ENCODE data around the gene CERCAM.

Gene CERCAM

DNA sequence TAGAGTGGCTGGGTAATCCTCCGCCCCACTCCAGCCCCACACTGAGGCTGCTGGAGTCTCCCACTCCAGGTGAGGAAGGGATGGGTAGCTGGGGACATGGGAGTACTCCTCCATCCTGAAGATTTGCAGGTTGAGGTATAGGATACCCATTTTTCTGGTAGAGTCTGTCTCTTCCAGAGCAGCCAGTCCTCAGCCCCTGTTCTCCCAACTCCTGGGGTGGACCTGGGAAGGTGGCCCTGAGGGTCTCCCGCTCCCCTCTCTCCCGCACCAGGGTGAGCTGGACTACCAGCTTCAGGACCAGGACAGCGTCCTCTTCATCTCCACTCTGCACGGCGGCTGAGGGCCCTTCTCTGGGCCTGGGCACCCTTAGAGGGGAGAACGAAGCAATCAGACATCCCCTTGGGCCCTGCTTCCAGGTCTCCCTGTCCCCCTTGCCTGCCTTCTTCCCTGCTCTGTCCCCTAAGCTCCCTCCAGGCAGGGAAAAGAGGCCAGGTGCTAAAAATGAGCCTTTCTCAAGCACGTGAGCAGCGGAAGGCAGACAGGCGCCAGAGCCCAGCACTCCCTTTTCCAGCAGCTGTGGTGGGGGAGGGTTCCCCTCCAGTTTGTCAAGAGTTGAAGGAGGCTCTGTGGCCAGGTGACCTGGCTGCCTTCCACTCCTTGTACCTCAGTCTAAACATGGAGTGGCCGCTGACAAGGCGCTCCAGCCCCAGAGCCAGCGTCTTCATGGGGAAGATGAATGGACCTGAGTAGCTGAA is 31.1 kb upstream of the CERCAM start:
- Histone ChIP-seq H3K79me2 (ENCODE audit: insufficient read depth, low read length) (no peaks in the 10 kb centered on the region), H3K36me3 (ENCODE audit: low read length) (no peaks in the 10 kb centered on the region), H3K27me3 (ENCODE audit: low read length) (no peaks in the 10 kb centered on the region), H3K4me3 (ENCODE audit: insufficient read depth, low read length, poor library complexity, severe bottlenecking) (no peak overlapping the region), H3K9me3 (ENCODE audit: insufficient read depth, low read length) (no peaks in the 10 kb centered on the region), H4K20me1 (ENCODE audit: low read depth, low read length) (no peaks in the 10 kb centered on the region), H2AFZ (ENCODE audit: low read depth, low read length, severe bottlenecking) (no peak overlapping the region), H3K9ac (ENCODE audit: low read length) (no peak overlapping the region), H3K9me2 (replicated peaks; ENCODE audit: insufficient read depth, low read length) (no peaks in the 10 kb centered on the region), H3F3A (ENCODE audit: insufficient read depth) (no peaks in the 10 kb centered on the region), H3K27ac (ENCODE audit: low read depth, low read length) (no peak overlapping the region), H3K4me2 (ENCODE audit: low read depth, low read length, poor library complexity, severe bottlenecking) (no peak overlapping the region)
- no peak for TF ChIP-seq EZH2phosphoT487 (conservative IDR thresholded peaks at IDR 0.05; ENCODE audit: low read length)
- TF ChIP-seq, protein P1, sequence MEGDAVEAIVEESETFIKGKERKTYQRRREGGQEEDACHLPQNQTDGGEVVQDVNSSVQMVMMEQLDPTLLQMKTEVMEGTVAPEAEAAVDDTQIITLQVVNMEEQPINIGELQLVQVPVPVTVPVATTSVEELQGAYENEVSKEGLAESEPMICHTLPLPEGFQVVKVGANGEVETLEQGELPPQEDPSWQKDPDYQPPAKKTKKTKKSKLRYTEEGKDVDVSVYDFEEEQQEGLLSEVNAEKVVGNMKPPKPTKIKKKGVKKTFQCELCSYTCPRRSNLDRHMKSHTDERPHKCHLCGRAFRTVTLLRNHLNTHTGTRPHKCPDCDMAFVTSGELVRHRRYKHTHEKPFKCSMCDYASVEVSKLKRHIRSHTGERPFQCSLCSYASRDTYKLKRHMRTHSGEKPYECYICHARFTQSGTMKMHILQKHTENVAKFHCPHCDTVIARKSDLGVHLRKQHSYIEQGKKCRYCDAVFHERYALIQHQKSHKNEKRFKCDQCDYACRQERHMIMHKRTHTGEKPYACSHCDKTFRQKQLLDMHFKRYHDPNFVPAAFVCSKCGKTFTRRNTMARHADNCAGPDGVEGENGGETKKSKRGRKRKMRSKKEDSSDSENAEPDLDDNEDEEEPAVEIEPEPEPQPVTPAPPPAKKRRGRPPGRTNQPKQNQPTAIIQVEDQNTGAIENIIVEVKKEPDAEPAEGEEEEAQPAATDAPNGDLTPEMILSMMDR (IDR thresholded peaks at IDR 0.05; ENCODE audit: insufficient read depth, low read length, poor library complexity, severe bottlenecking), result no peak

DNA sequence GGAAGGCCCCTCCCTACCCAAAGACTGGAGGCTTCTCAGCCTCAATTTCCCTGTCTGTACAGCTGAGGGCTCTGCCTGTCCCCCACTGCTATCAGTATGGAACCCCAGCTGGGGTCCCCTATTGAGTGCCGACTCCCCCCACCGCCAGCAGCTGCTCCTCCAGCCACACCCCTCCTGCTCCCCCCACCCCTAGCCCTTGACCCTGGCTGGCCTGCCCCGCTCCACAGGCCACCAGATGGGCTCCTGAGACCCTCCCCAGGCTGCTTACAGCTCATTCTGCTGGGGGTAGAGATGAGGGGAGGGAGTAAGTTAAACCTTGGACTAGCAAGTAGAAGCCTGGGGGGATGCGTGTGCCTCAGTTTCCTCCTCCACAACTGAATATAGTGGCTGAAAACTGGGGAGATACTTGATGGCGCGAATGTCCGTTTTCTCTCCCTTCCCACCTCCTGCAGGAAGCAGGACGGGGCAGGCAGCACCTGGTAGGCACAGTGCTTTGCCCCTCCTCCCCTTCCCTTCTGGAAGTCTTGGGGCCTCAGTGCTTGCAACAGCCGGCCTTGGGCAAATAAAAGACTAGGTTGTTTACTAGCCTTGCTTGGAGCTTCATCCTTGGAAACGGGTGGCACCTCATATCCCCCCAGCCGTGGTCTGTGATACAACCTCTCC is 30.4 kb upstream of the CERCAM start:
- Histone ChIP-seq H3K27ac (ENCODE audit: low read depth, low read length) (no peak overlapping the region), H3K4me2 (ENCODE audit: low read depth, low read length, poor library complexity, severe bottlenecking) (no peak overlapping the region), H3K79me2 (ENCODE audit: insufficient read depth, low read length) (no peaks in the 10 kb centered on the region), H3K9me3 (ENCODE audit: insufficient read depth, low read length) (no peaks in the 10 kb centered on the region), H3K36me3 (ENCODE audit: low read length) (no peaks in the 10 kb centered on the region), H2AFZ (ENCODE audit: low read depth, low read length, severe bottlenecking) (no peak overlapping the region), H4K20me1 (ENCODE audit: low read depth, low read length) (no peaks in the 10 kb centered on the region), H3K27me3 (ENCODE audit: low read length) (no peaks in the 10 kb centered on the region), H3F3A (ENCODE audit: insufficient read depth) (no peaks in the 10 kb centered on the region), H3K9me2 (replicated peaks; ENCODE audit: insufficient read depth, low read length) (no peaks in the 10 kb centered on the region), H3K4me3 (ENCODE audit: insufficient read depth, low read length, poor library complexity, severe bottlenecking) (no peak overlapping the region), H3K9ac (ENCODE audit: low read length) (no peak overlapping the region)
- TF ChIP-seq EZH2phosphoT487 (conservative IDR thresholded peaks at IDR 0.05; ENCODE audit: low read length), result no peak
- TF ChIP-seq, protein P1 (IDR thresholded peaks at IDR 0.05; ENCODE audit: insufficient read depth, low read length, poor library complexity, severe bottlenecking), result no peak

DNA sequence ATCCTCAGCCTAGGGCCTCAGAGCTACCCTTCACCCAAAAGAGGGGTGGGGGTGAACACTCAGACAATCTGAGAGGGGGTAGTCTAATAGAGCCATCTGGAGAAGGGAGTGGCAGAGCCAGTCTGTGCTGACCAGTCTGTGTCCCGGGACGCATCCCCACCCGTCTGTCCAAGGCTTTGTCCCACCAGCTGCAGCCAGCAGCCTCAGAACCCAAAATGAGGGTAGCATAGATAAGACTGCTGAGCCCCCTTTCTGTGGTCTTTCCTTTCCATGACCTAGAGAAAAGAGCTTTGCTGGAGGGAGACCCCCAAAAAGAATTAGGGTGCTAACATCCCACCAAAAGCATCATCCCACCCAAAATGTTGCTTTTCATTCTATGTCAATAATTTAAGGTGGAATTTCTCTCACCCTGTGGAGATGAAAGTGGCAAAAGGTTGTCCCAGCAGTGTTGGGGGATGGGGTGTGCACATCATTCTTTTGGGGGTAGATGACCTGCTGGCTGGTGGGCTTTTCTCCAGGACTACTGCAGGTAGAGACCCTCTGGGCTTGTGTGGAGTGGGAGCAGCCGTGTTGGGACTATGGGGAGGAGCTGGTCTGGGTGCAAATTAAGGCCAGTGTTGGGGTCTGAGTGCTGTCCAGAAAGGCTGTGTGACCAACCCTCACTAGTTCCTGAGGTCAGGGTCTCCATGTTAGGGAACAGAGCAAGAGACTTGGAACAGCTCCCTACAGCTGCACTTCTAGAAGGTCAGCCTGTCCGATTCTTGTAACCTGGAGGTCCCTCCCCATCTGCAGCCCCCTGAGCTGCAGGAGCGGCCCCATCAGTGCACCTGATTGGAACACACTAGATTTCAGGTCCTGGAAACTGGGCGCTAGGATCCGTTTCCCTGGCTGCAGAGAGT is 29.6 kb upstream of the CERCAM start:
- Histone ChIP-seq H3K36me3 (ENCODE audit: low read length) (no peaks in the 10 kb centered on the region), H2AFZ (ENCODE audit: low read depth, low read length, severe bottlenecking) (no peak overlapping the region), H3K4me2 (ENCODE audit: low read depth, low read length, poor library complexity, severe bottlenecking) (no peak overlapping the region), H3K9me3 (ENCODE audit: insufficient read depth, low read length) (no peaks in the 10 kb centered on the region), H4K20me1 (ENCODE audit: low read depth, low read length) (no peaks in the 10 kb centered on the region), H3K9me2 (replicated peaks; ENCODE audit: insufficient read depth, low read length) (no peaks in the 10 kb centered on the region), H3K9ac (ENCODE audit: low read length) (no peak overlapping the region), H3K27me3 (ENCODE audit: low read length) (no peaks in the 10 kb centered on the region), H3F3A (ENCODE audit: insufficient read depth) (no peaks in the 10 kb centered on the region), H3K27ac (ENCODE audit: low read depth, low read length) (no peak overlapping the region), H3K4me3 (ENCODE audit: insufficient read depth, low read length, poor library complexity, severe bottlenecking) (no peak overlapping the region), H3K79me2 (ENCODE audit: insufficient read depth, low read length) (no peaks in the 10 kb centered on the region)
- TF ChIP-seq EZH2phosphoT487 (conservative IDR thresholded peaks at IDR 0.05; ENCODE audit: low read length), result no peak
- TF ChIP-seq, protein P1 (IDR thresholded peaks at IDR 0.05; ENCODE audit: insufficient read depth, low read length, poor library complexity, severe bottlenecking), result no peak
